Adipocyte (in vitro differentiated cells): ENCODE measurements around the gene PTPA.

Source experiments
- DNase-seq: peaks from one replicate; pipeline ENCODE4 v3.0.0-alpha.2; 2015; ENCODE audit warnings: low read depth
- H3K27me3 ChIP-seq: replicated peaks from 2 replicates; pipeline ENCODE4 v1.7.0; 2013; ENCODE audit warnings: mild to moderate bottlenecking, low read length, moderate library complexity; ENCODE audit not compliant: control insufficient read depth, insufficient read depth
- H3K36me3 ChIP-seq: 2 replicates; pipeline ENCODE4 v1.7.0; 2013; ENCODE audit warnings: low read length, mild to moderate bottlenecking, moderate library complexity; ENCODE audit not compliant: control insufficient read depth, insufficient read depth, severe bottlenecking
- H3K4me1 ChIP-seq: 2 replicates; pipeline ENCODE4 v1.7.0; 2013; ENCODE audit warnings: mild to moderate bottlenecking, low read length, moderate library complexity; ENCODE audit not compliant: control insufficient read depth, insufficient read depth
- H3K4me3 ChIP-seq: 2 replicates; pipeline ENCODE4 v1.7.0; 2013; ENCODE audit warnings: mild to moderate bottlenecking, low read length, moderate library complexity
- H3K9ac ChIP-seq: 2 replicates; pipeline ENCODE4 v1.7.0; 2013; ENCODE audit warnings: mild to moderate bottlenecking, low read length, moderate library complexity
- H3K9me3 ChIP-seq: 2 replicates; pipeline ENCODE4 v1.7.0; 2013; ENCODE audit warnings: mild to moderate bottlenecking, low read length, moderate library complexity; ENCODE audit not compliant: control insufficient read depth

PTPA gene

DNA sequence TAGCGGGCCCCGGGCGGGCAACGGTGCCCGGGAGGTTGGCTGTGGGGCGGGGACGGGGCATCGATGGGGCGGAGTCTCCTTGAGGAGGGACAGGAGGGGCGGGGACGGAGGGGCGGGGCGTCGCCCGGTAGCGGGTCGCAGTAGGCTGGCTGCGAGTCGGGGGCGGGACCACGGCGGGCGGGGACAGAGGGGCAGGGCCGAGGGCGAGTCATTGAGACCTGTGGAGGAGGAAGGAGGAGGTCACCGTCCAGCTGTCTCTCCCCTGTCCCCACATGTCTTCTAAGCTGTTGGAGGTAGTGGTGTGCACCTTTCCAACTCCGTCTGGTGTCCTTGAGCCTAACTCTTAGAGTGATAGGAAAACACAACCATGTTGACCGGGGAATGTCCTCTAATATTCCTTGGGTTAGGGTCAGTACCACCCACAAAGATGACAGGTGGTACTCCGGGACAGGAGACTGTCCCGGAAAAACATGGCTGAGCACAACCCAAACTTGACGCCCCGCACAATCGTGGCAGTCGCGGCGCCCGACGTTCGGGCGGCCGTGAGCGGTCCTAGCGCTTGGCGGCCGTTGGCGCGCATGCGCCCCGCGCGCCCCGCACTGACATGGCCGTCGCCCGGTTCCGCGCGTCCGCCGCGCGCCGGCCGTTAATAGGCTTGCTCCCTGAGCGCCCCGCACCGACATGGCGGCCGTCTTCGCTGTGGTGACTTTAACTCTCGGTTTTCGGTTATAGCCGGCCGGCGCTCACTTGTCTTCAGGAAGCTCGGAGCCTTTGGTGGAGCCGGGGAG, at the start of gene PTPA, which contains the start of gene CRAT:
PTPA (plus strand) TSS at position 676 of the 788 bp plus-strand sequence. CDS start 186 bp downstream, outside the sequence.
CRAT (minus strand) TSS at position 54 of the 788 bp plus-strand sequence. CDS start 284 bp downstream, outside the sequence.
- H3K4me1 ChIP-seq, result peaks cover 10% of the 10 kb centered on the region
- peaks cover 8% of the 10 kb centered on the region for H3K36me3 ChIP-seq
- no peaks in the 10 kb centered on the region for H3K27me3 ChIP-seq
- no peaks in the 10 kb centered on the region for H3K9me3 ChIP-seq
- H3K9ac ChIP-seq, result peak within 1 kb of the TSS; percentile 95
- DNase-seq, result peak; percentile 98
- peak within 1 kb of the TSS; percentile 95 for H3K4me3 ChIP-seq

DNA sequence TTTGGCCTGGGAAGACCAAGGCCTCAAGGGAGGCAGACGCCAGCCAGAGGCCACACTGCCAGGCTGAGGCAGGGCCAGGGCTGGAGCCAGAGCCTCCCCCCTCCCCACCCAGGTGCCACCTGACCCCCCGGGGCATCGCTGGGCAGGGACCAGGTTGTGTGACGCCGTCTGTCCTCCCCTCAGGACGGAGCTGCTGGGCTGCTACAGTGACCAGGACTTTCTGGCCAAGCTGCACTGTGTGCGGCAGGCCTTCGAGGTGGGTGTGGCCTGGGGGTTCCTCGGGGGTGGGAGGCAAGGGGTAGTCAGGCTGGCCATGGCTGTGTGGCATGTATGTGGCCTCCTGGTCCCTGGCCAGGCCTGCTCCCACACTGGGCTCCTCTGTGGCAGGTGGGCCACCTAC, 48.2 kb upstream of the PTPA start:
- Histone ChIP-seq H3K4me1 (peaks cover 4% of the 10 kb centered on the region), H3K9ac (no peak overlapping the region), H3K9me3 (no peaks in the 10 kb centered on the region), H3K27me3 (no peaks in the 10 kb centered on the region), H3K36me3 (peaks cover 42% of the 10 kb centered on the region), H3K4me3 (no peak overlapping the region)
- no peak for DNase-seq

DNA sequence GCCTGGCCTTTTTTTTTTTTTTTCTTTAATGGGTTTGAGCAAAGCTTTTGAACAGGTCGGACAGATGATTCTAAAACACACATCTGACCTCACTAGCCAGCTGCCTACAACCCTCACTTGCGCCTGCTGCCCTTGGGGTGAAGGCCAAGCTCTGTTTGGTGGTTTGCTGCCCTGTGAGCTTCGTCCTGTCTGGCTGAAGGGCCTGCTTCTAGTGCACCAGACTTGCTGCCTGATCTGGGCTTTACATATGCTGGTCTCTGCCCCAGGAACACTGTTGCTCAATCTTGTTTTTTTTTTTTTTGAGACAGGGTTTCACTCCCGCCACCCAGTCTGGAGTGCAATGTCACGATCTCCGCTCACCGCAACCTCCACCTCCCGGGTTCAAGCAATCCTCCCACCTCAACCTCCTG, 46.7 kb upstream of the PTPA start:
- peaks cover 52% of the 10 kb centered on the region for H3K36me3 ChIP-seq
- no peak for DNase-seq
- no peaks in the 10 kb centered on the region for H3K4me1 ChIP-seq

DNA sequence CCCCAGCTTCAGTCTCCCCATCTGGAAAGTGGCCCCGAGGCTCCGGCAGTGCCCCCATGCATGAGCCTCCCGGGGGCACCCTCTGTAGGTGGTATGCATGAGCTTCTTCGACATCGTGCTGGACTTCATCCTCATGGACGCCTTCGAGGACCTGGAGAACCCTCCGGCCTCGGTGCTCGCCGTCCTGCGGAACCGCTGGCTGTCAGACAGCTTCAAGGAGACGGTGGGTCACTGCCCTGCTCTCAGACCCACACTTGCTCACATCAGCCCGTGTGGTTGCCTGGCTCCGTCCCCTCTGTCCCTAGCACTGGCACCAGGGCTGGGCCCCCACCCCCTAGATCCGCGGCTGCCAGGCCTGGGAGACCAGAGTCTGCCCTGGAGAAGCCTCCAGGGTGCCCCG, 43.1 kb upstream of the PTPA start:
- no peak for DNase-seq
- no peaks in the 10 kb centered on the region for H3K27me3 ChIP-seq
- no peak overlapping the region for H3K9ac ChIP-seq
- peaks cover 44% of the 10 kb centered on the region for H3K36me3 ChIP-seq
- H3K4me3 ChIP-seq, result no peak overlapping the region
- no peaks in the 10 kb centered on the region for H3K9me3 ChIP-seq
- no peaks in the 10 kb centered on the region for H3K4me1 ChIP-seq

More for the DNA sequence above, 46.7 kb upstream of the PTPA start:
- H3K9me3 ChIP-seq, result no peaks in the 10 kb centered on the region
- H3K4me3 ChIP-seq, result no peak overlapping the region
- H3K9ac ChIP-seq, result no peak overlapping the region
- no peaks in the 10 kb centered on the region for H3K27me3 ChIP-seq

DNA sequence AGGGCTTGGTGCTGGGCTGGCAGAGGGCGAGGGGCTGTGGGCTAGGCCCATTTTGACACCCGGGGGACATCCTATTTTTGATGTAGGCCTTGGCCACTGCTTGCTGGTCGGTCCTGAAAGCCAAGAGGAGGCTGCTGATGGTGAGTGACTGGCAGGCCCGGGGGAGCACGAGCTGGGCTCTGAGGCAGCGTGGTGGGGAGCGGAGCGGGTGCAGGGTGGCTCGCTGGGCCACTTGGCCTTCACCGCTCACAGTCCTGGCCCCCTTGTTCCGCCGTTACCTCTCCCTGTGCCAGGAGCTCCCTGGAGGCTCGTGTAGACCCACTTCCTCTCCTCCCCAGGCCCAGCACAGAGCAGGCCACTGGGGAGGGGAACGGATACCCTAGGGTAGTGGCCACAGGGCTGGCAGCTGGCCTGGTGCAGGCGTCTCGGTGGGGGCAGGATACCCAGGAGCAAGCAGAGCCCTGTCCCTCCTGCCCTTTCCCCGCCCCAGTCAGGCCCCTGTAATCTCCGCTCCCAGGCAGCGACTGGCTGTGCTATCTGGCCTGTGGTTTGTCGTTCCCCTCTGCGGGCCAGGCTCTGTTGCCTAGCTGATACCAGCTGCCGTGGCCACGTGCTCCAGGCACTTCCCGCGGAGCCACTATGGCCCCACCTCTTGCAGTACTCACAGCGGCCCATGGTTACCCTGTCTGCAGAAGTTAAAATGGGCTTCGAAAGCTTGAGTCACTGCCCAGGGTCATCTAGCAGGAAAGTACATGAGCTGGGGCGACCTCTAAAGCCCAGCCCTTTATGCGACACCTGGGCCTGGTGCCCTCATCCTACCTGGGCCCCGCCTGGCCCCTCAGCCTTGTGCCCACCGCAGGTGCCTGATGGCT, 42.0 kb upstream of the PTPA start:
- H3K27me3 ChIP-seq, result no peaks in the 10 kb centered on the region
- no peak overlapping the region for H3K9ac ChIP-seq
- H3K4me1 ChIP-seq, result no peaks in the 10 kb centered on the region
- H3K36me3 ChIP-seq, result peaks cover 40% of the 10 kb centered on the region
- no peaks in the 10 kb centered on the region for H3K9me3 ChIP-seq
- DNase-seq, result no peak
- H3K4me3 ChIP-seq, result no peak overlapping the region

DNA sequence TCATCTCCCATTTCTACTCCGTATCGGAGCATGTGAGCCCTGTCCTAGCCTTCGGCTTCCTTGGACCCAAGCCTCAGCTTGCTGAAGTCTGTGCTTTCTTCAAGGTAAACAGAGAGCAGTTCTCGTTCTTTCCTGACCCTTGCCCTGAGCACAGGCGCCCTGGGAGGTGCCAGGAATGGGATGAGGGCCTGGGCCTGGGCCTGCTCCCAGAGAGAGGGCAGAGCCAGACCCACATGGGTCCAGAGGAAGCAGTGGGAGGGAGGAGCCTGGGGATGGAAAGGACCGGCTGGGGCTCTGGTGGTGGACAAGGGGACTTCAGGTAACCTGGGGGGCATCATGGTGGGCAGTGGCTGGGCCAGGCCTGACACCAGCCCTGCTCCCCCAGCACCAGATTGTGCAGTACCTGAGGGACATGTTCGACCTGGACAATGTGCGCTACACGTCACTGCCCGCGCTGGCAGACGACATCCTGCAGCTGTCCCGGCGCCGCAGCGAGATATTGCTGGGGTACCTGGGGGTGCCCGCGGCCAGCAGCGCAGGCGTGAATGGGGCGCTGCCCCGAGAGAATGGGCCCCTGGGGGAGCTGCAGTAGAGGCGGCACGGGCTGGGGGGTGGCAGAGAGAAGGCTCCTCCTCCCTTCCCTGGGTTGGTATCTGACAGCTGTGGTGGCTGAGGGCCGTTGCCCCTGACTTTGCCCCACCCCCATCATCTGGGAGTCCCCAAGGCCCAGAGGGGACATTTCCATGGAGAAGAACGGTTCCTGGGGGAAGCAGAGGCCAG, 41.2 kb upstream of the PTPA start:
- no peak for DNase-seq
- Histone ChIP-seq H3K9me3 (no peaks in the 10 kb centered on the region), H3K27me3 (no peaks in the 10 kb centered on the region), H3K9ac (no peak overlapping the region), H3K4me1 (no peaks in the 10 kb centered on the region), H3K4me3 (no peak overlapping the region), H3K36me3 (peaks cover 32% of the 10 kb centered on the region)

DNA sequence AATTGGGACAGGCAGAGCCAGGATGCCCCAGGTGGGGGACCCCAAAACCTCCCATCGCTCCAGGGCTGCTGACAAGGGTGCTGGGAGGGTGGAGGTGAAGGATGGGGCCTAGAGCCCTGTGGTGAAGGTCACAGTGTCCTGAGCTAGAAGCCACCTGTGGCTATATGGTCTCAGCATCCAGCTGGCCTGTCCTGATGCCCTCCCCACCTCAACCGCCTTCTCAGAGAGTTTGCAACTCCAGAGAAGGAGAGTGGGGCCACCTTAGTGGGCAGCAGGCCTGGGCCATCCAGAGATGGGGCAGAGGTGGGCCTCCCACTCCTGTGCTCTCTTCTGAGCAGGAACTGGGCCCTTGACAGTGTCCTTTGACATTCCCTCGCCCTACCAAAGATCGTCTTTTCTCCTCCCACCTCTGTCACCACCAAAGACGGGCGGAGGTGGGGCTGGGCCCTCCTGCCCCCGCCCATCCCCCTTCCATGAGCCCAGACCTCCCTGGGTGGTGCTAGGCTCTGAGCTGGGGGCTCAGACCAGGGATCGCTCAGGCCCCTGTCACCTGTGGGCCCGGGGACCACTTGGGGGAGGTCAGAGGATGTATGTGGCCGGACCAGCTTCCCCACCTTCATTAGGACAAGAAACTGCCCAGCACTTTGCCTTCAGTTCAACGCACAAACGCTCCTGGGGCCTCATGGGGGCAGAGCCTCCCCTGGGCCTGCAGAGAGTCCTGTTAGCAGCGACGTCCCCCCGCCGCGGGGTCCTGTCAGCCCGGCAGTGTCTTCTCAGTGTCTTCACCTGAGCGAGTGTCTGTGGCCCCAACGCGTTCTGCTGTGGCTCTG, 40.3 kb upstream of the PTPA start:
- H3K27me3 ChIP-seq, result no peaks in the 10 kb centered on the region
- no peak overlapping the region for H3K4me3 ChIP-seq
- no peaks in the 10 kb centered on the region for H3K4me1 ChIP-seq
- no peaks in the 10 kb centered on the region for H3K9me3 ChIP-seq
- no peak overlapping the region for H3K9ac ChIP-seq
- peaks cover 25% of the 10 kb centered on the region for H3K36me3 ChIP-seq
- DNase-seq, result no peak

DNA sequence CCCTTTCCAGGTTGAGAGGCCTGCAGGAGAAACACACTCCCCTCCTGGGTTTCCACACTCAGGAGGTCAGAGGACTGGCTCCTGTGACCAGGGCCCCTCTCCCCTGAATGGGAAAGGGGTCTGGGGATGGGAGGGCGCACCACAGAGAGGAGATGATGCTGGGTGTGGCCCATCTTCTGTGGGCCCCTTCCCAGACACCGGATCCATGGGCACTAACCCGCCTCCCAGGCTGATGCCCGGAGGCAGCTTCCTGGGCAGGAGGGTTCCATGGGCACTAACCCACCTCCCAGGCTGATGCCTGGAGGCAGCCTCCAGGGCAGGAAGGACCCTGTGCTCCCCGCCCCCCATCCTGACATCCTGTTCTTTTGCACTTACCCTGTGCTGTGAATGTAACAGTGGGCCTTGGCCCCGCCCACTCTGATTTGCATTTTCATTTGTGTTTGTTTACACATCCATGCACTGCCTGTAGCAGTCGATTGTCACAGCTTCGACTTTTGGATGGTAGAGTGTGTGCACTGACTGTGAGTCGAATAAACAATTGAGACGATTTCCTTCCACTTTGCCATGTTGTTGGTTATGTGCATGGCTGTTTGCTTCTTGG, 39.6 kb upstream of the PTPA start:
- H3K36me3 ChIP-seq, result peaks cover 24% of the 10 kb centered on the region
- H3K27me3 ChIP-seq, result no peaks in the 10 kb centered on the region
- no peaks in the 10 kb centered on the region for H3K4me1 ChIP-seq
- H3K9ac ChIP-seq, result no peak overlapping the region
- DNase-seq, result no peak
- H3K9me3 ChIP-seq, result no peaks in the 10 kb centered on the region
- no peak overlapping the region for H3K4me3 ChIP-seq

DNA sequence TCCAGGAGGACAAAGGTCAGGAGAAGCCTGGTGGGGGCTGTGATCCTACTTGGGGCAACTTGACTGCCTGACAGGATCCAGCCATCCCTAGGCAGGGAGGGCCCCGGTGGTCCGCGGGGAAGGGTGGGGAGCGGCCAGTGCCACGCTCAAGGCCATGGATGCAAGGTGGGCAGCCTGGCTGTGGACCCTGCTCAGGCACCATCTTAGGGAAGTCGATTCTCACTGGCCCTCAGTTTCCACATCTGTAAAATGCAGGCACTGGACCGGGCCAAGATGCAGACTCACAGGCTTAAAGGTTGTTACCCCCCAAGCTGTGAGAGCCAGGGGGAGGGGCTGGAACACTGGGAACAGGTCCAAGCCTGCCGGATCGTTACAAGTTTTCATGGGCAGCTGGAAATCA, 39.0 kb upstream of the PTPA start:
- Histone ChIP-seq H3K9ac (no peak overlapping the region), H3K27me3 (no peaks in the 10 kb centered on the region), H3K9me3 (no peaks in the 10 kb centered on the region), H3K36me3 (peaks cover 23% of the 10 kb centered on the region), H3K4me1 (no peaks in the 10 kb centered on the region), H3K4me3 (no peak overlapping the region)
- DNase-seq, result no peak

DNA sequence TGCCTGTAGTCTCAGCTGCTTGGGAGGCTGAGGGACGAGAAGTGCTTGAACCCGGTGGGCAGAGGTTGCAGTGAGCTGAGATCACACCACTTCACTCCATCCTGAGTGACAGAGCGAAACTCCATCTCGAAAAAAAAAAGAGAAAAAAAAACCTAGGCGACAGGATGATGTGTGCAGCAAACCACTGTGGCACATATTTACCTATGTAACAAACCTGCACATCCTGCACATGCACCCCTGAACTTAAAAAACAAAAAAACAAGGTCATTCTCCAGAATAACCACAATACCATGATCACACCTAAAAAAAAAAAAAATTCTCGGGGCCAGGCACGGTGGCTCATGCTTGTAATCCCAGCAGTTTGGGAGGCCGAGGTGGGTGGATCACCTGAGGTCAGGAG, 37.8 kb upstream of the PTPA start:
- Histone ChIP-seq H3K27me3 (no peaks in the 10 kb centered on the region), H3K4me1 (no peaks in the 10 kb centered on the region), H3K36me3 (peaks cover 11% of the 10 kb centered on the region), H3K9ac (no peak overlapping the region), H3K9me3 (no peaks in the 10 kb centered on the region), H3K4me3 (no peak overlapping the region)
- no peak for DNase-seq
